Ishikawa (cell line): Measurements from ENCODE around the gene KCNJ15.

Experiments
- EGR1 ChIP-seq: IDR thresholded peaks from 2 replicates; pipeline ENCODE4 v1.6.1; 2012
- EP300 ChIP-seq: IDR thresholded peaks from 2 replicates; pipeline ENCODE4 v1.6.1; 2012; ENCODE audit warnings: borderline replicate concordance
- TEAD4 ChIP-seq: IDR thresholded peaks from 2 replicates; pipeline ENCODE4 v1.6.1; 2012
- YY1 ChIP-seq: IDR thresholded peaks from 2 replicates; pipeline ENCODE4 v1.6.1; 2012; ENCODE audit warnings: low read depth
- TF ChIP-seq, protein P1 (sequence below): IDR thresholded peaks from 2 replicates; pipeline ENCODE4 v1.6.1; 2012; ENCODE audit warnings: low read depth, mild to moderate bottlenecking

DNA sequence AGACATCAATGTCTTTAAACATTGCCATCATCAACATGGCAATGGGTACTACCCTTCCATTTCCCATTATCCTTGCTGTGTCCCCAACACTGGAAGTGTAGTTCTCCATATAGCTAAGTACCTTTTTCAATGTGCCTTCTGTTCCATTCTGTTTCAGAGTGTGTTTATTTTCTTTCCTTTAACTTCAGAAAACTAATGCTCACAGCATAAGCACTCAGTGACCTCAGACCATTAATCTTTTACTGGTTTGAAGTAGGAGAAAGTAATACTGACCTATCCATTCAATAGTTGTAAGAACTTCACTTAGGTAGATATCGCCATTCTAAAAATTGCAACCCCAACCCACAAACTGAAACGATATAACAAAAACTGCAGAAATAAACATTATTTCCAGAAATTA is 37.8 kb downstream of the KCNJ15 start:
- TF ChIP-seq, protein P1, sequence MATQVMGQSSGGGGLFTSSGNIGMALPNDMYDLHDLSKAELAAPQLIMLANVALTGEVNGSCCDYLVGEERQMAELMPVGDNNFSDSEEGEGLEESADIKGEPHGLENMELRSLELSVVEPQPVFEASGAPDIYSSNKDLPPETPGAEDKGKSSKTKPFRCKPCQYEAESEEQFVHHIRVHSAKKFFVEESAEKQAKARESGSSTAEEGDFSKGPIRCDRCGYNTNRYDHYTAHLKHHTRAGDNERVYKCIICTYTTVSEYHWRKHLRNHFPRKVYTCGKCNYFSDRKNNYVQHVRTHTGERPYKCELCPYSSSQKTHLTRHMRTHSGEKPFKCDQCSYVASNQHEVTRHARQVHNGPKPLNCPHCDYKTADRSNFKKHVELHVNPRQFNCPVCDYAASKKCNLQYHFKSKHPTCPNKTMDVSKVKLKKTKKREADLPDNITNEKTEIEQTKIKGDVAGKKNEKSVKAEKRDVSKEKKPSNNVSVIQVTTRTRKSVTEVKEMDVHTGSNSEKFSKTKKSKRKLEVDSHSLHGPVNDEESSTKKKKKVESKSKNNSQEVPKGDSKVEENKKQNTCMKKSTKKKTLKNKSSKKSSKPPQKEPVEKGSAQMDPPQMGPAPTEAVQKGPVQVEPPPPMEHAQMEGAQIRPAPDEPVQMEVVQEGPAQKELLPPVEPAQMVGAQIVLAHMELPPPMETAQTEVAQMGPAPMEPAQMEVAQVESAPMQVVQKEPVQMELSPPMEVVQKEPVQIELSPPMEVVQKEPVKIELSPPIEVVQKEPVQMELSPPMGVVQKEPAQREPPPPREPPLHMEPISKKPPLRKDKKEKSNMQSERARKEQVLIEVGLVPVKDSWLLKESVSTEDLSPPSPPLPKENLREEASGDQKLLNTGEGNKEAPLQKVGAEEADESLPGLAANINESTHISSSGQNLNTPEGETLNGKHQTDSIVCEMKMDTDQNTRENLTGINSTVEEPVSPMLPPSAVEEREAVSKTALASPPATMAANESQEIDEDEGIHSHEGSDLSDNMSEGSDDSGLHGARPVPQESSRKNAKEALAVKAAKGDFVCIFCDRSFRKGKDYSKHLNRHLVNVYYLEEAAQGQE: no peak
- TF ChIP-seq YY1 (no peak), TEAD4 (no peak), EGR1 (no peak), EP300 (no peak)
